Fibroblast of skin of scalp (primary cell): ENCODE results near the gene ARL6IP4.
"Not testable (repeated sequence)": the region's sequence is repeated elsewhere in the genome, so short reads cannot be mapped to it uniquely, and the experiment has no call there.

ENCODE experiments used
- DNase-seq: peaks from one replicate; pipeline ENCODE4 v3.0.0-alpha.2; 2013

Gene ARL6IP4

DNA sequence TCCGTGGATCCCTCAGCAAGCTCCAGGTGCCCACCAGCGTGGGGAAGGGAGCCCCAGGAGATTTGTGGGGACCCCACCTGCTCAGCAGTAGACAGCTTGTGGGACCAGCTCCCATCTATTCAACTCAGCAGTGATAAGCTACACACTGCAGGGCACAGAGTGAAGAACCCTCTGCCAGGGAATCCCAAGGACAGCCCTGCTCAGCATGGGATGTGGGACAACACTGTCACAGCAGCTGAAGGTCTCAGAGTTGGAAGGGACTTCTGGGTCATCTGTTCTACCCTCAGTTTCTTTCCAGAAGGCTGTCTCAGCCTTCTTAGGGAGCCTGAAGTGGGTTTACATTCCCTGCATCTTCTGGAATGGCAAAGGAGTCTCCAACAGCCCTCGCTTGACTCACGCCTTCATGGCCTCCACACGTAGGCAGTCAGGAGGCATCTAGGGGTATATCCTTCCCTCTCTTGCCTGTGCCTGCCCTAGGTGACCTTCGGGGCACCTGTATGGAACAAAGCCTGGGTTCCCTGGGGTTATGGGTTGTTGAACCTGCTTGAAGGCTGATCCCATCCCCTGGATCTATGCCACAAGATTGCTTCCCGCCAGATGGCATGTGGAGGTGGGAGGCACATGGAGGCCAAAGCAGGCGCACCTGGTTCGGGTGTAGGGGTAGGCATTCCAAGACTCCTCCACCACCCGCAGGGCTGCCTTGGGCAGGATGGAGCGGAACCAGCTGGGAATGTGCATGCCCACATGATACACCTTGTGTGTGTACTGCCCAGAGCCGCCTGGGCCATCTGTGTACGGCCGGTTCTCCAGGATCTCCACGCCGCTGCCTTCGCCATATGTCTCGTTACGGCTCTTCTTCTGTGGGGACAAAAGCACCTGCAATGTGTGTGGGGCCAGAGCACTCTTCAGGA lies 33.0 kb downstream of the ARL6IP4 start:
- no peak for DNase-seq

- DNase-seq = not testable (repeated sequence)
Observed at GRCh38 chr12:123014473-123014872, 34.0 kb downstream of the ARL6IP4 start.

GRCh38 chr12:123017753-123018152 lies 37.3 kb downstream of the ARL6IP4 start:
- no peak for DNase-seq

DNA sequence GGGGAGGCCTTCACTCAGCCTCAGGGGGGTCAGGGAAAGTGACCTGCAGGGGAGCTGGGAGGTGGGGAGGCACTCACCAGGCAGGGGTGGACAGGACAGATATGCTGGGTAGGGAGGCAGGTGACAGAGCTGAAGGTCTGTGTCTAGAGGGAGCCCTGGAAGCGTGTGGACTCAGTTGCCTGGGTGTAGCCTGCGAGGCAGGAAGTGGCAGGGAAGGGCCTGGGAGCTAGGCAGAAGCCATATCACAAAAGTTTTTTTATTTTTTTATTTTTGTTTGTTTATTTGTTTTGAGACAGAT lies 39.3 kb downstream of the ARL6IP4 start:
- no peak for DNase-seq

GRCh38 chr12:123021688-123022604 lies 41.5 kb downstream of the ARL6IP4 start:
- DNase-seq = no peak

- no peak for DNase-seq
Observed at GRCh38 chr12:123022846-123023245, 42.4 kb downstream of the ARL6IP4 start.

GRCh38 chr12:123024819-123025391 lies 44.4 kb downstream of the ARL6IP4 start:
- no peak for DNase-seq

GRCh38 chr12:123026094-123026853 lies 45.8 kb downstream of the ARL6IP4 start:
- no peak for DNase-seq

DNA sequence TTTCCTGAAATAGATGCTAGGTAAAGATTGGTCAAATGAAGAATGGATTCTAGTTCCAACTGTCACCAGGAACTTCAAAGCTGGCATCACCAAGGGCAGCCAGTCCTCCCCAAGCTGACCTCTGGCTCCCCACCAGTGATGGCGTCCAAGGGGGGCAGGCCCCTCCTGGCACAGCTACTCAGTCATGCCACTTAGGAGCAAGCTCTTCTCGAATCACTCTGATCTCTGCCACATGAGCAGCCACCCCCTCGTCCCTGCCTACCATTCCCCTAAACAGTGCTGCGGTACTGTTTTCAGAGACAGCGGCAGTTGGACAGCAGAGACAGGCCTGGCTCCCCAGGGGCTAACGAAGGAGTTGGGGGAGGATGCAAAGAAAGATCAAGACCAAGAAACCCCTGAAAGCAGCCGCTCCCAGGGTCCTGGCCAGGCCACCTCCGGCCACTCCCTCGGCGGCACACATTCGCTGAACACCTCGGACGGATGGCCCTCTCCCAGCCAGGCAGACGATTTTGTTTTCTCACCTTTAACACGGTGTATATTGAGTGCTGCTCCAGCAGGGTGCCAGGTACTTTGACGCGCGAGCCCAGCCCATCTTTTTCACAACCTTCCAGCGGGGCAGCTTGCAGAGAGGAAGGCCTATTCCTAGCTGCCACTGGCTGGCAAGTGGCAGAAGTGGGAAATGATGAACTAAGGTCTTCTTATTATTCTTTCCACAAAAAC lies 47.4 kb downstream of the ARL6IP4 start:
- DNase-seq = no peak

DNA sequence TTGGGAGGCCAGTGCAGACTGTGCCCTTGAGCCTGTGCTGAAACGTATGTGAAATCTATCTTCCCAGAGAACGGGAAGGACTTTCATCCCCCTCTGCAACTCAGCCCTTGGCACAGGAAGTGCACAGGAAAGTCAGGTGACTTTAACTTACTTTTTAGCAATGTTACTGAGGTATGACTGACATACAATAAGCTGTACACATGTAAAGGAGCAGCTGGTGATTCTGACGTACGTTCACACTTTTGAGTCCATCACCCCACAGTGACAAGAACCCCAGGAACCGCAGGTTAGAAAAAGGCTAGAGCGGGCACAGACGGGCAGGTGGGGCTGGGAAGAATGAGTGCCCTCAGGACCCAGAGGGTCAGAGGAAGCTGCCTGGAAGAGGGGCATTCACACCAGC lies 48.0 kb downstream of the ARL6IP4 start:
- no peak for DNase-seq

DNA sequence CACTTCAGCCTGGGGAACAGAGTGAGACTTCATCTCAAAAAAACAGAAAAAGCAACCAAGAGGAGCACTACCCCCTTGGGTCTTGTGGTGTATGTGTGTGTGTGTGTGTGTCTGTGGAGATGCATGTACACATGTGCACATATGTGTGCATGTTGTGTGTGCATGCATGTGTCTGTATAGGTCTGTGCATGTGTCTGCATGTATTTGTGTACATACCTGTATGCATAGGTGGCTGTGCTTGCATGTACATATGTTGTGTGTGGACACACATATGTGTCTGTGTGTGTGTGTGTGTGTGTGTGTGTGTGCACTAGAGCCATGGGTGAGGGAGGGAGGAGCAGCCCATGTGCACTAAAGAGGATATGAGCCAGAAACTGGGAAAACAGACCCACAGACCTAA lies 49.1 kb downstream of the ARL6IP4 start:
- no peak for DNase-seq

GRCh38 chr12:123030686-123031085 lies 50.2 kb downstream of the ARL6IP4 start:
- DNase-seq = no peak

DNA sequence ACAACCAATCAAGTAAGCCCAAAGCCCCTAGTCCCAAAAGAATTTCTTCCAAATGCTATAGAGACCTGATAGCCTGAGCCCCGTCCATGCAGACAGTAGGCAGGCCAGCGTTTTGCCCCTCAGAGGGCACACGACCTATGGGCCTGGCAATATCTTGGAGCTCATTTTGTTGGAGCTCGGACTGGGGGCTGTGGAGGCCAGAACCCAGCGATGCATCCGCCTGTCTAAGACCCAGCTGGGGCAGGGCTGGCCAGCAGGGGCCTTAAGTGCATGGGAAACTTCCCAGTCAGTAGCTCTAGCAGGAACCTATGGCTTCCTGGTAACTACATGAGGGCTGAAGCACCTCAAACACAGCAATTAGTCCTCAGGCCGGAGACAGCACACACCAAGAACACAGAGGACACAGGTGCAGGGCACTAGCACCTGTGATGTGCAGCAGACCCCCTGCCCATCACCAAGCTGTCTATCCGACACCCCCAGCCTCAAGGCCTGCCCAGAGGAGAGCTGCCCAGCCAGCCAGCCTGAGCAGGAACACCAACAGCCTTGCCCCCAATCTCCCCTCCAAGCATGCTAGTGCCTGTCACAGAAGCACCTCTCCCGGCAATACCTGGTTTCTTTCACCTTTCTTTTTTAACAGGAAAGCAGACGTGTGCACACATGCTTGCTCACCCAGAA lies 50.8 kb downstream of the ARL6IP4 start:
- no peak for DNase-seq
